ENCODE results near the gene PSEN2.

- no peak for TF ChIP-seq POLR2A (IDR thresholded peaks at IDR 0.05; ENCODE audit: control extremely low read depth in 1 of 2, low read depth in 2 of 2, low read length in 2 of 2)
- no peak for TF ChIP-seq SP2 (IDR thresholded peaks at IDR 0.05; ENCODE audit: low read length)
- no peak for TF ChIP-seq CTCF (IDR thresholded peaks at IDR 0.05; ENCODE audit: control extremely low read depth in 1 of 3, insufficient read depth in 1 of 3, low read depth in 1 of 3, low read length in 3 of 3)
- TF ChIP-seq ATF3 (IDR thresholded peaks at IDR 0.05; ENCODE audit: insufficient read depth, low read depth, low read length) = no peak
Measured at GRCh38 chr1:226919995-226920394, 49.6 kb downstream of the PSEN2 start.
